Kidney (tissue), 14 donors: ENCODE data around the gene MSI2. TPM values are rescaled to one million over a fixed set of nuclear protein-coding genes. Genes with fewer than 3 reads are reported as not detected.
A peak's percentile ranks its signal among the peaks of the same experiment; 100 is the strongest.

Experiments
- DNase-seq, 5 donors: peaks; one replicate each; pipeline ENCODE4 v3.0.0-alpha.2; 2013 to 2020
- FAIRE-seq: peaks from 2 replicates; lab custom pipeline; 2012; peaks lifted over from hg19 to GRCh38; lab: Jason Lieb, UNC
- H3K27ac ChIP-seq, 2 donors: one replicate each; pipeline ENCODE4 v1.7.0; 2013; ENCODE audit warnings: low read depth in 2 of 2, low read length in 2 of 2, inconsistent platforms in 1 of 2
- H3K27me3 ChIP-seq: one replicate; pipeline ENCODE4 v1.7.1; 2013; ENCODE audit warnings: low read length, inconsistent platforms; ENCODE audit not compliant: control insufficient read depth, insufficient read depth
- H3K36me3 ChIP-seq, 3 donors: one replicate each; pipeline versions ENCODE4 v1.7.0 to v1.7.1; 2013; ENCODE audit warnings: low read length in 3 of 3, control low read depth in 1 of 3, inconsistent platforms in 1 of 3; ENCODE audit not compliant: insufficient read depth in 3 of 3, control insufficient read depth in 2 of 3
- H3K4me1 ChIP-seq, 3 donors: one replicate each; pipeline versions ENCODE4 v1.7.0 to v1.7.1; 2013; ENCODE audit warnings: low read length in 3 of 3, inconsistent platforms in 1 of 3, low read depth in 1 of 3; ENCODE audit not compliant: control insufficient read depth in 2 of 3, insufficient read depth in 2 of 3
- H3K4me3 ChIP-seq, 3 donors: one replicate each; pipeline versions ENCODE4 v1.7.0 to v1.8.1; 2013; ENCODE audit warnings: low read length in 3 of 3, control low read depth in 1 of 3, inconsistent platforms in 1 of 3
- H3K9ac ChIP-seq, 3 donors: one replicate each; pipeline versions ENCODE4 v1.7.0 to v1.7.1; 2013; ENCODE audit warnings: low read length in 3 of 3, control low read depth in 1 of 3, inconsistent platforms in 1 of 3
- H3K9me3 ChIP-seq, 3 donors: one replicate each; pipeline versions ENCODE4 v1.7.0 to v1.7.1; 2013; ENCODE audit warnings: low read length in 3 of 3, control low read depth in 1 of 3, inconsistent platforms in 1 of 3; ENCODE audit not compliant: control insufficient read depth in 2 of 3, insufficient read depth in 1 of 3
- CTCF ChIP-seq: IDR thresholded peaks from 3 replicates; pipeline ENCODE4 v1.5.1; 2012; ENCODE audit warnings: mild to moderate bottlenecking, moderate library complexity, borderline replicate concordance; ENCODE audit not compliant: insufficient read depth; ENCODE audit errors: extremely low read depth
- intact Hi-C: fragments of 100-400 bp; cut with DNase I; formaldehyde crosslinking; loops from one replicate; pipeline ENCODE4 v1.11.1; 2022
- polyA plus RNA-seq: library from polyadenylated mRNA; stranded (reverse); fragments of 350-450 nt; fragmentation: Illumina TruSeq; extraction: RNeasy Lipid Tissue Mini Kit (QIAGEN cat#74804); gene quantifications from one replicate; pipeline ENCODE4 v1.2.3, GENCODE V29; 2014; ENCODE audit warnings: low read depth, low replicate concordance; ENCODE audit not compliant: insufficient read depth
- total RNA-seq: library from RNA; stranded (reverse); fragmentation: NEBNext Ultra II Directional; extraction: Animal tissue kit (Norgen Biotek cat#: 25700); gene quantifications from one replicate; pipeline ENCODE4 v1.2.1, GENCODE V29; 2021
- donor health status: control.
- donor health status: control.
- donor health status: control.
- donor health status: control.
- donor health status: control.
- donor health status: DM: yes; HTN: yes; CAD: no.
- donor health status: Normal renal cell carcinoma (clear cell type).

The MSI2 gene
- total and polyA plus RNA-seq, 2 donors from 2014 or later = 69.2 to 151 TPM

DNA sequence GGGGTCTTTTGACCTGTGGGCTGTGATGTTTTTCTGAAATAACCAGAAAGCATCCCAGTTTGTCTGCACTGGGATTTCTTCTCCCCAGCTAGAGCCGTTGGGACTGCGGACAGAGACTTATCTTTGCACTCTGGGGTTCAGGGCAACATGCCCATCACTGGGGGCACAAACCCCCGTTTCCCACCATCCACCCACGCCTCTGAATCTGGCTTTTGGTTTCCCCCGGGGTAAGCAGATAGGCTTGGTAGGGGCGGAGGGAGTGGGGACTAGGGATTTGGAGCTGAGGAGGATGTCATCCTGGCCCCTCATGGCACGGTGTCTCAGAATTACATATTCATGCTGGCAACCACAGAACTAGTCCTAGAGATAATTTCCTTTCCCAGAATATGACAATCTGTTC, 420.2 kb downstream of the MSI2 start:
- Histone ChIP-seq H3K4me3 (no peak overlapping the region), H3K27ac (no peak overlapping the region), H3K36me3 (peaks cover 0 to 10% (median 6%) of the 10 kb centered on the region in 3 donors), H3K4me1 (peaks cover 0 to 5% (median 0%) of the 10 kb centered on the region in 3 donors), H3K9ac (no peak overlapping the region), H3K9me3 (no peaks in the 10 kb centered on the region), H3K27me3 (no peaks in the 10 kb centered on the region)
- FAIRE-seq (no peak), DNase-seq (peak in 1 of 5 donors; percentile 10)
- intact Hi-C loops = no loop called here
- no peak for TF ChIP-seq CTCF

- H3K9ac ChIP-seq = no peak overlapping the region
- no peak overlapping the region for H3K27ac ChIP-seq
- H3K4me1 ChIP-seq = peaks cover 0 to 2% (median 0%) of the 10 kb centered on the region in 3 donors
- intact Hi-C loops = no loop called here
- DNase-seq (peak in 2 of 5 donors; percentile 20 to 41), FAIRE-seq (no peak)
- no peaks in the 10 kb centered on the region for H3K9me3 ChIP-seq
- H3K36me3 ChIP-seq = peaks cover 0 to 10% (median 6%) of the 10 kb centered on the region in 3 donors
- H3K4me3 ChIP-seq = no peak overlapping the region
- H3K27me3 ChIP-seq = no peaks in the 10 kb centered on the region
- no peak for TF ChIP-seq CTCF
These were observed 421.0 kb downstream of the MSI2 start for GRCh38 chr17:57677301-57677700.

GRCh38 chr17:57677858-57678257, 421.5 kb downstream of the MSI2 start:
- Histone ChIP-seq H3K36me3 (peaks cover 0 to 10% (median 6%) of the 10 kb centered on the region in 3 donors), H3K4me1 (peaks cover 0 to 2% (median 0%) of the 10 kb centered on the region in 3 donors), H3K27me3 (no peaks in the 10 kb centered on the region), H3K4me3 (no peak overlapping the region), H3K27ac (no peak overlapping the region), H3K9ac (no peak overlapping the region), H3K9me3 (no peaks in the 10 kb centered on the region)
- intact Hi-C loops = no loop called here
- DNase-seq (peak in 1 of 5 donors; percentile 12), FAIRE-seq (no peak)
- no peak for TF ChIP-seq CTCF

GRCh38 chr17:57678393-57678792, 422.1 kb downstream of the MSI2 start:
- Histone ChIP-seq H3K4me1 (peaks cover 0 to 2% (median 0%) of the 10 kb centered on the region in 3 donors), H3K4me3 (no peak overlapping the region), H3K9me3 (no peaks in the 10 kb centered on the region), H3K27ac (no peak overlapping the region), H3K27me3 (no peaks in the 10 kb centered on the region), H3K9ac (no peak overlapping the region), H3K36me3 (peaks cover 0 to 10% (median 6%) of the 10 kb centered on the region in 3 donors)
- DNase-seq (peak in 1 of 5 donors; percentile 27), FAIRE-seq (no peak)
- intact Hi-C loops = no loop called here
- no peak for TF ChIP-seq CTCF
